Lower leg skin (tissue), 4 donors: ENCODE results near the gene SMIM12. TPM values are rescaled to one million over a fixed set of nuclear protein-coding genes. Genes with fewer than 3 reads are reported as not detected.

ENCODE experiments used
- DNase-seq, 2 donors: peaks; one replicate each; pipeline ENCODE4 v3.0.0-alpha.2; 2019; ENCODE audit warnings: low spot score in 2 of 2
- H3K4me3 ChIP-seq: fragments of 200-600 bp; sonication (generic); 2 replicates; pipeline ENCODE4 v1.5.1; 2017; ENCODE audit warnings: mild to moderate bottlenecking, low read depth; ENCODE audit not compliant: poor library complexity, severe bottlenecking
- CTCF ChIP-seq, 3 donors: fragments of 450-650 bp; IDR thresholded peaks; one replicate each; pipeline ENCODE4 v1.5.1; 2016; ENCODE audit warnings: antibody characterized with exemption in 3 of 3, mild to moderate bottlenecking in 3 of 3, moderate library complexity in 2 of 3
- POLR2A ChIP-seq, 2 donors: fragments of 450-650 bp; IDR thresholded peaks; one replicate each; pipeline ENCODE4 v1.6.1; 2016 to 2017; ENCODE audit warnings: antibody characterized with exemption in 2 of 2, mild to moderate bottlenecking in 1 of 2, moderate library complexity in 1 of 2
- WGBS, 2 donors: methylation state at CpG; one replicate each; pipeline ENCODE4 v1.1.5; 2018; 5-methylcytosine and 5-hydroxymethylcytosine counted together
- intact Hi-C: fragments of 100-400 bp; cut with DNase I; formaldehyde crosslinking; loops from one replicate; pipeline ENCODE4 v1.15.0; 2023; ENCODE audit warnings: low total_unique reads
- total RNA-seq, 4 donors: library from RNA; depleted of rRNA; stranded (reverse); fragments of >200 nt; gene quantifications; one replicate each; pipeline ENCODE4 v1.1.0, GENCODE V29; 2016

The SMIM12 gene
- 10 to 100 TPM; 22.7 to 28.8 (median 25.7) TPM for total RNA-seq

- TF ChIP-seq CTCF (IDR thresholded peaks at IDR 0.05) (peak in 1 of 3 donors; percentile 72), POLR2A (IDR thresholded peaks at IDR 0.05) (no peak)
- WGBS, 2 donors = 1 to 3% methylated on average over 21 to 39 of the region's 47 CpGs
- H3K4me3 ChIP-seq = peak within 1 kb of the TSS; percentile 92
- intact Hi-C loops = loop anchor here (5.0 kb wide), 1 partner anchor 173 kb away; the partner anchor contains the start of gene ZMYM6
- DNase-seq = peak; percentile 92 to 98
Observed at GRCh38 chr1:34859446-34860200, at the start of gene SMIM12. Gene SMIM12 (minus strand): TSS chr1:34859749. CDS start chr1:34855977, 3,772 bp downstream.

- WGBS, 2 donors = 64 to 77% methylated on average over 3 of the region's 3 CpGs
- intact Hi-C loops = no loop called here
- H3K4me3 ChIP-seq = no peak overlapping the region
- DNase-seq = no peak
- TF ChIP-seq POLR2A (IDR thresholded peaks at IDR 0.05) = no peak
- TF ChIP-seq CTCF (IDR thresholded peaks at IDR 0.05) = no peak
Observed at GRCh38 chr1:34908369-34908768, 48.8 kb upstream of the SMIM12 start.

- 63 to 64% methylated on average over 5 of the region's 5 CpGs for WGBS, 2 donors
- DNase-seq = no peak
- TF ChIP-seq CTCF (IDR thresholded peaks at IDR 0.05) (no peak), POLR2A (IDR thresholded peaks at IDR 0.05) (no peak)
- intact Hi-C loops = no loop called here
- no peak overlapping the region for H3K4me3 ChIP-seq
Observed at GRCh38 chr1:34907487-34908090, 48.0 kb upstream of the SMIM12 start.

GRCh38 chr1:34906756-34907155 lies 47.2 kb upstream of the SMIM12 start:
- TF ChIP-seq POLR2A (IDR thresholded peaks at IDR 0.05) (no peak), CTCF (IDR thresholded peaks at IDR 0.05) (no peak)
- intact Hi-C loops = no loop called here
- WGBS, 2 donors = 68 to 79% methylated on average over 4 of the region's 4 CpGs
- DNase-seq = peak in 1 of 2 donors; percentile 49
- no peak overlapping the region for H3K4me3 ChIP-seq

GRCh38 chr1:34906222-34906621 lies 46.7 kb upstream of the SMIM12 start:
- intact Hi-C loops = no loop called here
- WGBS, 2 donors = 68 to 79% methylated on average over 1 of the region's 1 CpG
- H3K4me3 ChIP-seq = no peak overlapping the region
- TF ChIP-seq CTCF (IDR thresholded peaks at IDR 0.05) (no peak), POLR2A (IDR thresholded peaks at IDR 0.05) (no peak)
- DNase-seq = peak in 1 of 2 donors; percentile 13
